Measurements from ENCODE around the gene GFER. TPM values are rescaled to one million over a fixed set of nuclear protein-coding genes. Genes with fewer than 3 reads are reported as not detected.

GFER gene
- total and polyA plus RNA-seq, 2 donors (not counting 1 experiment from before 2014, with no cell fraction given): 15.6 to 30.4 TPM

GRCh38 chr16:1997494-1998359 lies 13.7 kb downstream of the GFER start:
- 97% methylated on average over 24 of the region's 26 CpGs for WGBS (ENCODE audit: insufficient coverage)
- DNase-seq (no peak), ATAC-seq (ENCODE audit: low read depth) (no peak)
- Mint-ChIP-seq H3K27me3 (no peaks in the 10 kb centered on the region), H3K9me3 (ENCODE audit: insufficient read depth) (no peaks in the 10 kb centered on the region), H3K4me3 (no peak overlapping the region), H3K4me1 (peaks cover 9% of the 10 kb centered on the region), H3K27ac (no peak overlapping the region)
- intact Hi-C loops (cut with micrococcal nuclease): loop anchor here (10.0 kb wide), 1 partner anchor 53 kb away; the partner anchor contains the start of gene MSRB1
- Histone ChIP-seq H3K9ac (ENCODE audit: low read length) (no peak overlapping the region), H3K9me3 (ENCODE audit: control extremely low read depth in 1 of 3, control insufficient read depth in 2 of 3, insufficient read depth in 1 of 3, low read length in 2 of 3) (peaks cover 0 to 5% (median 0%) of the 10 kb centered on the region in 3 donors), H3K79me2 (ENCODE audit: control insufficient read depth, insufficient read depth, low read length) (peaks cover 6% of the 10 kb centered on the region), H4K20me1 (ENCODE audit: control insufficient read depth, insufficient read depth, low read length, poor library complexity, severe bottlenecking) (peaks cover 23% of the 10 kb centered on the region), H3K4me1 (ENCODE audit: control insufficient read depth in 2 of 2, insufficient read depth in 2 of 2, low read length in 2 of 2) (peaks cover 7 to 12% of the 10 kb centered on the region in 2 donors), H3K27ac (ENCODE audit: low read length in 2 of 2) (no peak overlapping the region), H3K4me3 (ENCODE audit: control extremely low read depth in 1 of 5, extremely low read depth in 1 of 5, insufficient read depth in 1 of 5, low read depth in 2 of 5, low read length in 4 of 5) (no peak overlapping the region), H3K27me3 (replicated peaks in 1 of 4; ENCODE audit: control extremely low read depth in 1 of 4, control insufficient read depth in 3 of 4, insufficient read depth in 4 of 4, low read length in 3 of 4) (no peaks in the 10 kb centered on the region), H3K36me3 (replicated peaks in 1 of 2; ENCODE audit: control extremely low read depth in 1 of 2, control insufficient read depth in 1 of 2, extremely low read depth in 1 of 2, insufficient read depth in 2 of 2, low read length in 1 of 2) (peaks cover 0 to 39% of the 10 kb centered on the region in 2 experiments), H2AFZ (ENCODE audit: insufficient read depth, low read depth, low read length, poor library complexity, severe bottlenecking) (no peak overlapping the region), H3K4me2 (replicated peaks; ENCODE audit: low read depth, low read length, poor library complexity, severe bottlenecking) (no peak overlapping the region)
- no peak for TF ChIP-seq CTCF (IDR thresholded peaks at IDR 0.05)
- TF ChIP-seq EZH2 (IDR thresholded peaks at IDR 0.05; ENCODE audit: borderline replicate concordance, insufficient read depth, low read depth, low read length, poor library complexity, severe bottlenecking): no peak
- ChIA-PET POLR2A (no interaction called here), CTCF (interaction anchor here (1.4 kb wide), 1 partner anchor 143 kb away, joined by 3 read pairs; no protein-coding TSS in a partner anchor)

GRCh38 chr16:1998360-1998835 lies 14.4 kb downstream of the GFER start:
- no peak overlapping the region for H3K9ac ChIP-seq (ENCODE audit: low read length)
- no peak overlapping the region for H2AFZ ChIP-seq (ENCODE audit: insufficient read depth, low read depth, low read length, poor library complexity, severe bottlenecking)
- H3K27me3 Mint-ChIP-seq: no peaks in the 10 kb centered on the region
- H3K36me3 ChIP-seq (replicated peaks in 1 of 2; ENCODE audit: control extremely low read depth in 1 of 2, control insufficient read depth in 1 of 2, extremely low read depth in 1 of 2, insufficient read depth in 2 of 2, low read length in 1 of 2): peaks cover 0 to 45% of the 10 kb centered on the region in 2 experiments
- no peaks in the 10 kb centered on the region for H3K9me3 ChIP-seq (ENCODE audit: control extremely low read depth in 1 of 3, control insufficient read depth in 2 of 3, insufficient read depth in 1 of 3, low read length in 2 of 3)
- no peak overlapping the region for H3K4me2 ChIP-seq (replicated peaks; ENCODE audit: low read depth, low read length, poor library complexity, severe bottlenecking)
- H3K4me3 ChIP-seq (ENCODE audit: control extremely low read depth in 1 of 5, extremely low read depth in 1 of 5, insufficient read depth in 1 of 5, low read depth in 2 of 5, low read length in 4 of 5): no peak overlapping the region
- no peaks in the 10 kb centered on the region for H3K27me3 ChIP-seq (replicated peaks in 1 of 4; ENCODE audit: control extremely low read depth in 1 of 4, control insufficient read depth in 3 of 4, insufficient read depth in 4 of 4, low read length in 3 of 4)
- WGBS (ENCODE audit: insufficient coverage): 96% methylated on average over 25 of the region's 27 CpGs
- H3K9me3 Mint-ChIP-seq (ENCODE audit: insufficient read depth): no peaks in the 10 kb centered on the region
- no peak overlapping the region for H3K4me3 Mint-ChIP-seq
- ATAC-seq (ENCODE audit: low read depth) (no peak), DNase-seq (no peak)
- peaks cover 5% of the 10 kb centered on the region in 2 donors for H3K4me1 ChIP-seq (ENCODE audit: control insufficient read depth in 2 of 2, insufficient read depth in 2 of 2, low read length in 2 of 2)
- ChIA-PET POLR2A (no interaction called here), CTCF (no interaction called here)
- H4K20me1 ChIP-seq (ENCODE audit: control insufficient read depth, insufficient read depth, low read length, poor library complexity, severe bottlenecking): peaks cover 30% of the 10 kb centered on the region
- H3K27ac ChIP-seq (ENCODE audit: low read length in 2 of 2): no peak overlapping the region
- H3K79me2 ChIP-seq (ENCODE audit: control insufficient read depth, insufficient read depth, low read length): peaks cover 13% of the 10 kb centered on the region
- peaks cover 8% of the 10 kb centered on the region for H3K4me1 Mint-ChIP-seq
- TF ChIP-seq EZH2 (IDR thresholded peaks at IDR 0.05; ENCODE audit: borderline replicate concordance, insufficient read depth, low read depth, low read length, poor library complexity, severe bottlenecking): no peak
- no peak for TF ChIP-seq CTCF (IDR thresholded peaks at IDR 0.05)
- intact Hi-C loops (cut with micrococcal nuclease): loop anchor here (10.0 kb wide), 1 partner anchor 54 kb away; the partner anchor contains the start of gene MSRB1
- no peak overlapping the region for H3K27ac Mint-ChIP-seq
